NCI-H1694 treated with DMSO at 0.1 percent for 48 hours (cell line): ENCODE measurements around the gene POMP.

Experiments
- DNase-seq: peaks from one replicate; lab custom pipeline; 2025; lab: John Stamatoyannopoulos, UW

The POMP gene, protein sequence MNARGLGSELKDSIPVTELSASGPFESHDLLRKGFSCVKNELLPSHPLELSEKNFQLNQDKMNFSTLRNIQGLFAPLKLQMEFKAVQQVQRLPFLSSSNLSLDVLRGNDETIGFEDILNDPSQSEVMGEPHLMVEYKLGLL

DNA sequence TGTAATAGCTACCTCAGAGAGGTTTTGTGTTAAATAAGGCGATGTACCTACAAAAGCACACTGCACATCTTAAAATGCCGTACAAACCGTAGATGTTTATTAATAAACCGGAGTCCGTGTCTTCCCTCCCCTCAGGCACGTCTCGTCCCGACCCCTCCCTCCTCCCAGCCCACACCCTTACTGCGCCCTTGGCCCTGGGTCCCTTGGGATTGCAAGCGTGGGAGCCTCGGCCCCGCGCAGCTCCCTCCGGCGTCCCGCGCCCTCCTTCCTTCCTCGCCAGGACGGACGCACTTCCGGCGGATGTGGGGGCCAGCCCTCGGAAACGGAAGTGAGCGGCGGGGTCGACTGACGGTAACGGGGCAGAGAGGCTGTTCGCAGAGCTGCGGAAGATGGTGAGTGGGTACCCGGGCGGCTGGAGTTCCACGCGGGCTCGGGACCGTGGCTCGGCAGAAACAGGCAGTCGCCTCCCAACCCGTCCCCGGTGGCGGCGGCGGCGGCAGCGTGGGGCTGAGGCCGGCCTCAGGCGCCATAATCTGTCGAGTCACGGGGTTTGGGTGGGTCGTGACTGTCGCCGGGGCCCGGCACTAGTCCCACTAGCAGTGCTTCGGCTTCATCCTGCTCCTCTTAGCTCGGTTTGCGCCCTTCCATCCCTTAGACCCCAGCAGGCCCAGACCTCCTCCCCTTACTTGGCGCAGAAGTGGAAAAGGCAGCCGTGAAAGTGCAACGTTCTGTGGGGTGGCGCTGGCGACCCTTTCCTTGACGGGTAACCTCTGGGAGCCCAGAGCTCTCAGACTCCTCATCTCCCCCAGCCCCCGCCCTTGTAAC is at the start of gene POMP:
Gene POMP, plus strand, starts transcription at position 335 of the 825 bp plus-strand sequence. Its CDS starts 55 bp downstream, at position 390.
- peak; percentile 55 for DNase-seq

DNA sequence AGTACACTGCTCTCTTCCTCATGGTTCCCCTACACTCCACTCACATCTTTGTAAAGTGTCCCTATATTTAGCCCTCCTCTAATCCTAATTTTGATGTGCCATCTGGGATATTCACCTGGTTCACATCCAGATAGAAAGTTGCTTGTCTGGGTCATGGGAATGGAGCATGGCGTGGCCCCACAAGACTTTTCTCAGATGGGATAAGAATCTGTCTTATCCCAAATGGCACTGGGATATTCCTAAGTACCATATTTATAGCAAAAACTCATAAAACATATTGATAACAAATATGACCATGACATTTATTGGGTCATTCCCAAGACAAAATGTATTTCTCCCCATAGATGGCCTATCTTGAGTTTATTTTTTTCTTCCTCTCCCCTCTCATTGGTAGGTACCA is 49.5 kb upstream of the POMP start:
- DNase-seq, result no peak

DNA sequence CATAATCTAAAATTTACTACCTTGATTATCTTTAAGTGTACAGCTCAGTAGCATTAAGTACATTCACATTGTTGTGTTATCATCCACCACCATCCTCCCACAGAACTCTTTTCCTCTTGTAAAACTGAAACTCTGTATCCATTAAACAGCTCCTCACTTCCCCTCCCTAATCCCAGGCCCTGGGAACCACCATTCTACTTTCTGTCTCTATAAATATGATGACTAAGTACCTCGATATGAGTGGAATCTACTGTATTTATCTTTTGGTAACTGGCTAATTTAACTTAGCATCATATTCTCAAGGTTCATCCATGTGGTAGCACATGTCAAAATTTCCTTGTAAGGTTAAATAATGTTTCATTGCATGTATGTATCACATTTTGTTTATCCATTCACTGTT is 49.0 kb upstream of the POMP start:
- no peak for DNase-seq

DNA sequence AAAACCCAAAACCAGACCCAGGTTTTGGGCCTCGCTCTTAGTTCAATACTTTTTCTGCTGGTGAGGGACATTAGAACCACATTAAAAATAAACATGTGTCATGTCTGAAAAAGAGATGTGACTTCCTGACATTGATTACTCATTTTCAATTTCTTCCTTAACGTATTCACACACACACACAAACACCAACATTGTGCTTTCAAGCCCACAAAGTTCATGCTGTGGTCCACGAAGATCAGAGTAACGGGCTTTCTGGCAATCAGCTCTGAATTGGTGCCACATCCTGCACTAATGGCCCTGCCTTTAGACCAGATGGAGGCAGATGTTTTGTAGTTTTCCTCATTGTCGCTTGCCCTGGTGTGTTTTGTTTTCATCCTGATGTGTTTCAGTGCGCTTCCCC is 47.9 kb upstream of the POMP start:
- no peak for DNase-seq

DNA sequence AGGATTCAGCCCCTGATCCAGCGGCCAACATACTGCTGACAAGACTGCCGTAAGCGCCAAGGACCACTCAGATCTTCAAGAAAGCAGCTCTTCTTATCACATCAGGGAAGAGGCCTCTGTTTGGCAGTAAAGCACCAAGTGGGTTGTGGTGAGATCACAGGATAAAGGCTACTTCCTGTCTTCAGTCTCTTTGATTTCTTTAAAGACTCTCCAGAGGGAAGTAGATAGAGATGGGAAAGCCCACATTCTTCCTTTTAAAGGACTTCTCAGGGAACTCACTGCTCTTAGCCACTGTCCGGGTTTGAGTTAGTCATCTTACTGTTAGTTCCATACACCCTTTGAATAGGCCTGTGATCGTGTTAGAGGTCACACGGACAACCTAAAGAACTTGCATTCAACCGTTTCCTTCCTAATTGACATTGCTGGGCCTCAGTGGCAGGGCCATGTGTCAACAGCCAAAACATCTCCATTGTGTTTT is 47.2 kb upstream of the POMP start:
- no peak for DNase-seq

DNA sequence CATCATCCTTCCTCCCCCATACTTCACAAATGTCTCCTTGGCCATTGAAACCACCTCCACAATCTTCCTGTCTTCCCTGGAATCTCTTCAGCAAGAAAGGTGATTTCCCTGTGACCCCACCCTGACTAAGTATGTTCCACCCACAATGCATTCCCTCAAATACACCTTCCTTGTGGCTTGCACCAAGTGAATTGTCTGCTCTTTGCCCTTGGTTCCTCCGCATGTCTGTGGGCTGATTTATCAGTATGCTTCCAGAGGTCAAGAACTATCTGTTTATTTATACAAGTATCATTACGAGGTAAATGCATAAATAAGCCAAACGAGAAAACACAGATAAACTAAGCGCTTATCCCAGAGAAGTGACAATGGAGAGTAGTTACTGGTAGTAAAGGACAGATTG is 45.4 kb upstream of the POMP start:
- DNase-seq, result no peak

DNA sequence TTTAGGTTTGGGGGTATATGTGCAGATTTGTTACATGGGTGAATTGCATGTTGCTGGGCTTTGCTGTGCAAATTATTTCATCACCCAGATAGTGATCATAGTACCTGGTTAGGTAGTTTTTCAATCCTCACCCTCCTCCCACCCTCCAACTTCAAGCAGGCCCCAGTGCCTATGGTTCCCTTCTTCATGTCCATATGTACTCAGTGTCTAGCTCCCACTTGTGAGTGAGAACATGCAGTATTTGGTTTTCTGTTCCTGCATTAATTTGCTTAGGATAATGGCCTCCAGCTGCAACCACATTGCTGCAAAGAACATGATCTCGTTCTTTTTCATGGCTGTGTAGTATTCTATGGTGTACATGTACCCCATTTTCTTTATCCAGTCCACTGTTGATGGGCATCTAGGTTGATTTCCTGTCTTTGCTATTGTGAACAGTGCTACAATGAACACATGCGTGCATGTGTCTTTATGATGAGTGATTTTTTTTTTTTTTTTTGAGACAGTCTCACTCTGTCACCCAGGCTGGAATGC is 42.9 kb upstream of the POMP start:
- DNase-seq, result no peak

GRCh38 chr13:28618230-28618994 is 40.5 kb upstream of the POMP start:
- no peak for DNase-seq

DNA sequence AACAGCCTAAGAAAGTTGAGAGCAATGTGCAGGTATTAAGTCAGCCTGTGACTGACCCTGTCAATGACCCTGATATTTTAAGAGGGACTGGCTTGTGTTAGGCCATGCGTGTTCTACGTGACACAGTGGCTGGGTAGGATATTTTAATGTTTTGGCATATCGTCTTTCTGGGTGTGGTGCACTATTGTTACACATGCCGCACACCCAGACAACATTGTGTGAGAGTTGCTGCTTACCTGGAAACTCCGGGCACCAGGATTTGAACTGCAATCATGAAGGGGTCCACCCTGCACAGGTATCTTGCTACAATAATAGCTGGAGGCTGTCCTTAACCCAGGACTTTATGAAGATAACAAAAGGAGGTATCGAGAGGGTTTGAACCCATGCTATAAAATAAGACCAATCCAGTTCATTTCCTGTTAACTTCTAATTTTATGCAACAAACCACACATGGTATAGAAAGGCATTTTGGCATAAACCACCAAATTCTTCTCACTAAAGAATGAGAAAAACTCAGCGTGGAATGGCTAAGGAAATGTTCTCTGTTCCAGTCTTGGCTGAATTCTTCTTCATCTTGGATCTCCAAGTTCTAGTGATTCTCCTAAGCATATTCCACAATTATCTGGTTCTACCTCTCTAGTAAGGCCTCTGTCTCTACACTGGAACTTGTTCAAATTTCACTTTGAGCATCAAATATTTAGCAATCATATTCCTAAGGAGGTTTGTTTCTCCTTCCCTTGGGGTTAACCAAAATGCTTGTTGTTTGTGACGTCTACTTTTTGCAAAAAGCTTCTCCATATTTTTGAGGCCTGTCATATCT is 38.7 kb upstream of the POMP start:
- DNase-seq, result no peak

DNA sequence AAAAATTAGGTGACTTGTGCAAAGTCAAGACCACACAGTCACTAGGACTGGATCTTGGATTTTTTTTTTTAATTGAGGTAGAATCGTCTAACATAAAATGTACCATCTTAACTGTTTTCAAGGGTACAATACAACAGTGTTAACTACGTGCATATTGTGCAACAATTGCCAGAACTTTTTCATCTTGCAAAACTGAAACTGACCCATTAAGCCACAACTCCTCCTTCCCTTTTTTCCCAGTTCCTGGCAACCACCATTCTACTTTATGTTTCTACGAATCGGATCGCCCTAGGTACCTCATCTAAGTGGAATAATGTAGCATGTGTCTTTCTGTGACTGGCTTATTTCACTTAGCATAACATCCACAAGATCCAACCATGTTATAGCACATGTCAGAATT is 37.5 kb upstream of the POMP start:
- DNase-seq, result no peak

DNA sequence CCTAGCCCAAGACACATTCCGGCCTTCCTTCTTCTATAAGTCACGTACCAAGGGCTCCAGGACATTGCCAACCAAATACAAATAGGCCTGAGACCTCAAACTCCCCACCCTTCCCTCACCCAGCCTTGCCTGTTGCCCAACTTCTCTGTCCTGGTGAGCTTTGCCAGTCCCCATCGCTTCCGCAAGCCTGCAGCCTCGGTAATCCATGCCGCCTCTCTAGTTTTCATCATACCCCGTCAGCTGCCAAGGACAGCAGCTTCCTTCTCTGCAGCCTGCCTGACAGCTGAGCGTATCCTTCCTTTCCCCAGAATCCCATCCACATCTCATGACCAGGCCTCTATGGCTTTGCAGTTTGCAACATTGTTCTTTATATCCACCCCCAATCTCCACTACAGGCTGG is 36.6 kb upstream of the POMP start:
- no peak for DNase-seq

DNA sequence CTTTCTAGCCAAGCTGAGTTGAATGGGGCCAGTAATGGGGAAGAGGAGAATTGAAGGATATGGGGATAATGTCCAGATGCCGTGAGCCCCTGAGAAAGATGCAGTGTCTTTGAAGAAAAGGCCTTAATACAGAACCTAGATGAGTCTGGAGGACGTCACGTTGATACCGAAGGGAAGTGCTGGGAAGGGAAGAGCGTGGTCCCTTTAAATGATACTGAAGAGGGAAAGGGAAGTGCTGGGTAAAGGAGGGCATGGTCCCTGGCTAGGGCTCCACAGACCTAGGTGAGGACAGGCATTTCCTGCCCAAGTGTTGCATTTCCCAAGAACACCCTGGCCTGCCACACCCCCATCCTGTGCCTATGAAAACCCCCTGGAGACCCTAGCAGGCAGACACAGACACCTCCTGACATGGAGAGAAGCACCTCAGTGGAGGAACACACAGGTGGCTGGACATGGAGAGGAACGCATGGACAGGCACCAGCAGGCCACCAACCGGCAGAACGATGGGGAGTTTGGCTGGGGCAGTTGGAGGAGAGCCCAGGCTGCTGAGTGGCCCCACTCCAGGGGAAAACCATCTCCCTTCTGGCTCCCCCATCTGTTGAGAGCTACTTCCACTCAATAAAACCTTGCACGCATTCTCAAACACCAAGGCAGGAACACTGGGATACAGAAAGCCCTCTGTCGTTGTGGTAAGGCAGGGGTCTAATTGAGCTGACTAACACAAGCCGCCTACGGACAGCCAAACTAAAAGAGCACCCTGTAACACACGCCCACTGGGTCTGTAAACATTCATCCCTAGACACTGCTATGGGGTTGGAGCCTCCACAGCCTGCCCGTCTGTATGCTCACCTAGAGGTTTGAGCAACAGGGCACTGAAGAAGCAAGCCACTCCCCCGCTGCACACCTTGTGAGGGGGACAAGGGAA is 34.9 kb upstream of the POMP start:
- peak; percentile 59 for DNase-seq

DNA sequence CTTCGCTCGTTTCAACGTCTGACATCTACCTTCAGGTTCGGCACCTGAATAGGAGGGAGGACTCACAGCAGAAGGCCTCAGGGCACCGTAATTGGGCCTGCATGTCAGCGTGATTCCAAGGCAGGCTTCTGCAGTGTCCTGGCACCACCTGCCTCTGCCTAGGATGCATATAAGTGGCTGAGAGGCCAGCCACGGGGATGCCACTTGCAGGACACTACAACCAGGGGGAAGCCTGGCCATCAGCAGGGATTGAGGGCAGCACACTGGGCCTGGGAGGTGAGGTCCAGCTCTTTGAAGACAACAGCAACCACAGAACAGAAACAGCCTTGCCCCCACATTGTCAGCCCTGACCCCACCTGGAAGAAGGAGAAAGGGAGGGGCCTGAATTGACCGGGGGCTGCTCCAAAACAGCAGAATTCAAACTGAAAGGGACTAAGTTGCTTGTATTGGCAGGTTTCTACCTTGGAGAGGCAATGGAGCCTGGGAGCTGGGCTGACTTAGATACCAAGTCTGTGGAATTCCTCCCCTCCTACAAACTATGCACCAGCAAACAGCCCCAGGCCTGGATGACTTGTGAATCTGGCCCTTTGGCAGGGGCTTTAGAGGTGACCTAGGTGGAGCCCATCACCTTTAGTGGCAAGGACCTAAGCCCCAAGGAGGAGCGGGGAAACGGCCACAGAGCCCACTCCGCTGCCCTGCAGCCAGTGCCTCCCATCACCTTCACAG is 34.1 kb upstream of the POMP start:
- no peak for DNase-seq

DNA sequence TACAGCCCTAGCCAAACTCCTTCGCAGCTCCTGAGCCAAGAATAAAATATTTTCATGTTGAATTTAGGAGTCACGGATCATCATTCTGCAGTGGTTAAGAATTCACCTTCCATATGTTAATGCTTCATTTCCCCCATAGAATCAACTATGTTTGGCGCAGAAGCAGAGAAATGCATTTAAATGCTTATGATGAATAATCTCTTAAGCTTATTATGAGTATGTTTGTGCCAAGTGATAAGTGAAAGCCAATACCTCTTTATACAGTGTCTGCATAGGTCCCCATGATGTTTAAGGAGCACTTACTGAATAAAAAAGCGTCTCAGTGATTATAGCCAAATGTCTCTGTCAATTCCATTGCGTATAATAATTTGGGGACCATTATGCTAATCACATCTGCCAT is 32.7 kb upstream of the POMP start:
- no peak for DNase-seq

- no peak for DNase-seq
Observed at GRCh38 chr13:28628241-28628640, 30.7 kb upstream of the POMP start.

DNA sequence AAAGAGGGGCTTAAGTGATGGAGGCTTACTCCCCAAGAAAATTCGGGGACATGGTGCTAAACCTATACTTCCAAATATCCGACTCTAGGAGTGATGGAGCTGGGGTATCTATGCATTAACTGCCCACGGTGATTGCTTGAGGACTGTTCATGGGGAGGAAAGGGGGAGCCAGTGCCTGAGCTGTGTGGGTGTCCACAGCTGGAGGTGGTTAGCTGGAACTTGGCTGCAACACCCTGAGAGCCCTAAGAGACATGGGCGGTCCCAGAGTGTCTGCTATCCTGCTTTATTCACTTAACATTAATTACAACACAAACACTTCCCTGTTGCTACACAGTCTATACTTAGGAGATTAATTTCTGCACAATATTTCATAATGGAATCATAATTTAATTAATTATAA is 28.1 kb upstream of the POMP start:
- no peak for DNase-seq

GRCh38 chr13:28631801-28632200 is 27.1 kb upstream of the POMP start:
- no peak for DNase-seq

- DNase-seq, result no peak
Observed at GRCh38 chr13:28636069-28636468, 22.9 kb upstream of the POMP start.

DNA sequence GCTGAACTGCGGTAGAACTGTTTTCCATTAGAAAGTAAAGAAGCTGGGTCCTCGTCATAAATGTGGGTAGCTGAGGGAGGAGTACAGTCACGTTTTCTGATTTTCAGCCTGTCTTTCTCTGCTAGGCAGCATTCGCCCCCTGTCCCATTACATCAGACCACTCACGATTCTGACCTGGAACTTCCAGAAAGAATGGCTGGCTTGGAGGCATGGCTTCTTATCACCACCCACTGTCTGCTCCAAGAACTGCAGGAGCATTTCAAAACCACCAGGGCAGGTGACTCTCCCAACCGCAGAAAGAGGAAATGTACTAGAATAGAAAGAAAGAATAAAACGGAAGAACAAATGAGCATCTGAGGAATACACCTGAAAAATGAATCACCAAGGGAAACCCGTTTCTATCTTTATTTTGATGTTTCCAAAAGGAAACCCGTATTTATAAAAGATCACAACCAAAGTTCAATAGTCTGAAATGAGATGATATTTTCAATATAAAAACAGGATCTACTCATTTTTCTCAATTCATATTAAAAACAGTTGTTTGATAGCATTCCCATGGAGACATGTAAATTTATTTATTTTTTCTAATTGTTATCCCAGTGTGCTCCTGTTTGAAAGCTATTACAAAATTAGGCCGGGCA is 22.1 kb upstream of the POMP start:
- peak; percentile 46 for DNase-seq
